ENCODE measurements around the gene GTF2A1L. TPM values are rescaled to one million over a fixed set of nuclear protein-coding genes. Genes with fewer than 3 reads are reported as not detected.

Gene GTF2A1L
- total RNA-seq, 1 donor from 2014 or later = not detected

DNA sequence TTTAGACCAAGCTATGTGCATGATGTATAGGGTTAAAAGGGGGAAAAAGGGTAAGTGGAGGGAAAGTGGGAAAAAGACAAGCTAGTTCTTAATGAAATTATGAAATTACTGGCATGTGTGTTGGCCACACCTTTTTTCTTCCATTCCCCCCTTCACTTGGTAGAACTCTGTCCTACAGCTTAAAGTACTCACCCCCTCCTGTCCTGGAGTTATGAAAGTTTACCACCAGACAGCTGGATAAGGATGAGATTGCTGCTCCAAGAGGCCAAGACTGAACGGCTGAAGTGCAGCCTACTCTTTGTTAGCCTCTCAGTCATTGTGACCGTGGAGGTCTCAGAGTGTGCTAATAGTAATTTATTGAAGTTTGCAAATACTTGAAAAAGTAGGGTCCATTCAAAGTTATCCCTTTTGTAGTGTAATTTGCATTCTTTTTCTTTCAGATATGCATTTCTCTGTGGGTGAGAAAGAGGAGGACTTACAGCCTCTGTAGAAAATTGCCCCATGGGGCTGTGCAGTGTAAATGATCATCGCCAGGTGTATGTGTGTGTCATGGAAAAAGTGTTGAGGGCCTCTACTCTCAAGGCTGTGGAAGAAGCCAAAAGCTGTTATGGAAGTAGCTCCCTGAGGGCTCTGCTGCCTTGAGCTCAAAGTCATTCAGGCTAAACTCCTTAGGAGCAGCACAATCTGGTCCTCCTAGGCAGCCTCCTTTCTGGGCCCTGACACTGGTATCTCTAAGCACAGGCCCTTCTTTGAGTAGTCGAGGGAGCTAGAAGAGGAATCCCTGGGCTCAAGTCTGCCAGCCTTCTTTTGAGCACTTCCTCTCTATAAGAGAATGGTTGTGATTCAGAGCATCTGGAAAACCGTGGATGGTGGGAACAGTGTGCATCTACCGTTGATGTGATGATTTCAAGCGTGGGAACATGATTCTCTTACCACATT lies 91.7 kb downstream of the GTF2A1L start:
- intact Hi-C loops (cut with micrococcal nuclease) = no loop called here
- H3K4me1 Mint-ChIP-seq = no peaks in the 10 kb centered on the region
- ChIA-PET POLR2A (no interaction called here), CTCF (no interaction called here)
- no peak overlapping the region for H3K27ac Mint-ChIP-seq
- H3K36me3 Mint-ChIP-seq (ENCODE audit: low read depth) = no peaks in the 10 kb centered on the region
- H3K27me3 Mint-ChIP-seq = peaks cover 7% of the 10 kb centered on the region
- no peaks in the 10 kb centered on the region for H3K9me3 Mint-ChIP-seq
- H3K4me3 Mint-ChIP-seq = no peak overlapping the region
- no peak for DNase-seq
- ATAC-seq (ENCODE audit: low read depth) = no peak
- TF ChIP-seq, protein P1, sequence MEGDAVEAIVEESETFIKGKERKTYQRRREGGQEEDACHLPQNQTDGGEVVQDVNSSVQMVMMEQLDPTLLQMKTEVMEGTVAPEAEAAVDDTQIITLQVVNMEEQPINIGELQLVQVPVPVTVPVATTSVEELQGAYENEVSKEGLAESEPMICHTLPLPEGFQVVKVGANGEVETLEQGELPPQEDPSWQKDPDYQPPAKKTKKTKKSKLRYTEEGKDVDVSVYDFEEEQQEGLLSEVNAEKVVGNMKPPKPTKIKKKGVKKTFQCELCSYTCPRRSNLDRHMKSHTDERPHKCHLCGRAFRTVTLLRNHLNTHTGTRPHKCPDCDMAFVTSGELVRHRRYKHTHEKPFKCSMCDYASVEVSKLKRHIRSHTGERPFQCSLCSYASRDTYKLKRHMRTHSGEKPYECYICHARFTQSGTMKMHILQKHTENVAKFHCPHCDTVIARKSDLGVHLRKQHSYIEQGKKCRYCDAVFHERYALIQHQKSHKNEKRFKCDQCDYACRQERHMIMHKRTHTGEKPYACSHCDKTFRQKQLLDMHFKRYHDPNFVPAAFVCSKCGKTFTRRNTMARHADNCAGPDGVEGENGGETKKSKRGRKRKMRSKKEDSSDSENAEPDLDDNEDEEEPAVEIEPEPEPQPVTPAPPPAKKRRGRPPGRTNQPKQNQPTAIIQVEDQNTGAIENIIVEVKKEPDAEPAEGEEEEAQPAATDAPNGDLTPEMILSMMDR (IDR thresholded peaks at IDR 0.05) = no peak

DNA sequence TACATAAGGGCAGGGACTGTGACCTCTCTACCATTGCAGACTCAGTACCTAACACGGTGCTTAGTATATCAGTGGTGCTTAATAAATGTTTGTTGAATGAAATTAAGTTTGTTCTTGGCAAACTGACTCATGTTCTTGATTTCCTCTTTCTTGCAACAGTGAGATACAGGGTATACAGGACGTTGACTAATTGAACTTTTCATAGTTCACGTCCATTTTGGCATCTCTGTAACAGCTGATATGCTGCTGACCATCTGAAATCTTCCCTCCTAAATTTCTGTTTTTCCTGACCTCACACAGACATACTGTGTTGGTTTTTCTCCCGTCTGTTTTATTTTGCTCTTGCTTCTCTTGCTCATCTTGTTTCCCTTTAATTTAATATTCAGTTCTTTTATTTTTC lies 93.7 kb downstream of the GTF2A1L start:
- CTCF ChIA-PET = no interaction called here
- intact Hi-C loops (cut with micrococcal nuclease) = no loop called here
- no peak for DNase-seq

DNA sequence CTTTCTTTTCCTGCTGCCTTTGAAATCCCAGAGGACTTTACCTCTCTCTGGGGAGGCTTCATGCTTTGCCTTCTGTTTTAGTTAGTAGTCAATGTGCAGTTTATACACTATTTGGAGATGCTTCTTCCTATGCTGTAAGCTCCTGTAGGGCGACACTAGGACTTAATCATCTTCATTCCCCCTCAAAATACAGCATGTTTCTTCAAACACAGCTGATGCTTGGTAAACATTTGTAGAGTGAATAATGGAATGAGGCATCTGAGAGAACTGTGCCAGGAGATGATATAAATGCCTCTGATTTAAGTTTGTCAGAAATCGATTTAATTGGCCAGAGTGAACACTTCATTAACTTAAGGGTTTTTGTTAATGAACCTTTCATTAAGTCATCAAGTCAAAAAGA lies 94.5 kb downstream of the GTF2A1L start:
- ChIA-PET POLR2A (no interaction called here), CTCF (no interaction called here)
- no peaks in the 10 kb centered on the region for H3K36me3 Mint-ChIP-seq (ENCODE audit: low read depth)
- no peak overlapping the region for H3K27ac Mint-ChIP-seq
- no peak overlapping the region for H3K4me3 Mint-ChIP-seq
- DNase-seq = no peak
- H3K27me3 Mint-ChIP-seq = peaks cover 11% of the 10 kb centered on the region
- no peaks in the 10 kb centered on the region for H3K9me3 Mint-ChIP-seq
- H3K4me1 Mint-ChIP-seq = no peaks in the 10 kb centered on the region
- intact Hi-C loops (cut with micrococcal nuclease) = no loop called here
- ATAC-seq (ENCODE audit: low read depth) = no peak
- TF ChIP-seq, protein P1 (IDR thresholded peaks at IDR 0.05) = no peak

More for the DNA sequence above, 93.7 kb downstream of the GTF2A1L start:
- Mint-ChIP-seq H3K4me3 (no peak overlapping the region), H3K36me3 (ENCODE audit: low read depth) (no peaks in the 10 kb centered on the region), H3K27ac (no peak overlapping the region), H3K27me3 (peaks cover 8% of the 10 kb centered on the region), H3K4me1 (no peaks in the 10 kb centered on the region), H3K9me3 (no peaks in the 10 kb centered on the region)
- TF ChIP-seq, protein P1 (IDR thresholded peaks at IDR 0.05) = no peak
- ATAC-seq (ENCODE audit: low read depth) = no peak
- POLR2A ChIA-PET = no interaction called here

DNA sequence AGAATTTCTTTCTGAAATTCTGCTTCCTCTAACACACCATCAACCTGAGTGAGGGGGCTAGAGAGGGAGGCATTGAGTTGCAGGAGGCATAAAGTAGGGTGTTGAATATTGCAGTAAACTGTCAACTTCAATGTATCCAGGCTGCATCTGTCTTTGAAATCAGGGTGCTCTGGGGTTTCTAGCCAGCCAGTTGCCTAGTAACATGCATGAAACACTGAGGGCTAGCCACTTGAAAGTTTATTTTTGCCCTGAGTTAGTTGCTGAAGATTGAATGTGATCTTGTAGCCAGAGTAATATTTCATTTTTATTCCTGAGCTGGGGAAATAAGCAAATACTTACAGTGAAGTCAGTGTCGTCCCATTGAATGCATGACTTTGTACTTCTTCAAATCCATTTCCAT lies 96.0 kb downstream of the GTF2A1L start:
- DNase-seq (no peak), ATAC-seq (ENCODE audit: low read depth) (no peak)
- no peaks in the 10 kb centered on the region for H3K4me1 Mint-ChIP-seq
- no peaks in the 10 kb centered on the region for H3K9me3 Mint-ChIP-seq
- ChIA-PET CTCF (interaction anchor here (0.7 kb wide), 1 partner anchor 9 kb away, joined by 4 read pairs; no protein-coding TSS in a partner anchor), POLR2A (no interaction called here)
- H3K27me3 Mint-ChIP-seq = peaks cover 11% of the 10 kb centered on the region
- H3K4me3 Mint-ChIP-seq = no peak overlapping the region
- intact Hi-C loops (cut with micrococcal nuclease) = no loop called here
- TF ChIP-seq, protein P1 (IDR thresholded peaks at IDR 0.05) = no peak
- H3K27ac Mint-ChIP-seq = no peak overlapping the region
- no peaks in the 10 kb centered on the region for H3K36me3 Mint-ChIP-seq (ENCODE audit: low read depth)

DNA sequence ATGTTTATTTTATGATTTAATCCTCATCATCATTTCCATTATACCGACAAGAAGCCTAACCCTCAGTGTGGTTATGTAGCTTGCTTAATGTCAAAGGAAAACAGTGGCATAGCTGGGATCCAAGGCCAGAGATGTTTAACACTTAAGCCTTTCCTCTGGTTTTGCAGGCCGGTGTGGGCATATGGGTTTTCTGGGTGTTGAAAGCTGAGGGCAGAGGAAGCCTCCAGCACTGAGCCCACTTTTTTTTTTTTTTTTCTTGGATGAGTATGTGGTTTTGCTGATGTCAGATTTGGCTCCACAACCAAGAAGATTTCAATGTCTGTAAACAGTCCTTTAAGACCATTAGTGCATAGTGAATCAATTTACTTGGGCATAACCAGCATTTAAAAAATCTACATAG lies 96.6 kb downstream of the GTF2A1L start:
- ATAC-seq (ENCODE audit: low read depth) (no peak), DNase-seq (no peak)
- Mint-ChIP-seq H3K4me3 (no peak overlapping the region), H3K36me3 (ENCODE audit: low read depth) (no peaks in the 10 kb centered on the region), H3K9me3 (no peaks in the 10 kb centered on the region), H3K4me1 (no peaks in the 10 kb centered on the region), H3K27ac (no peak overlapping the region), H3K27me3 (peaks cover 11% of the 10 kb centered on the region)
- POLR2A ChIA-PET = no interaction called here
- TF ChIP-seq, protein P1 (IDR thresholded peaks at IDR 0.05) = no peak
- intact Hi-C loops (cut with micrococcal nuclease) = no loop called here
- CTCF ChIA-PET = interaction anchor here (0.7 kb wide), 1 partner anchor 9 kb away, joined by 4 read pairs; no protein-coding TSS in a partner anchor
